ENCODE measurements around the gene USP48.
"Not testable (repeated sequence)": the region's sequence is repeated elsewhere in the genome, so short reads cannot be mapped to it uniquely, and the experiment has no call there.

USP48 gene

GRCh38 chr1:21648352-21648730 is 134.6 kb downstream of the USP48 start:
- DNase-seq: no peak

- no peak for DNase-seq
These were observed 135.3 kb downstream of the USP48 start for GRCh38 chr1:21647431-21648351.

GRCh38 chr1:21645550-21645949 is 137.4 kb downstream of the USP48 start:
- DNase-seq: no peak

- DNase-seq: no peak
These were observed 138.0 kb downstream of the USP48 start for GRCh38 chr1:21644906-21645305.

GRCh38 chr1:21644348-21644747 is 138.6 kb downstream of the USP48 start:
- DNase-seq: no peak

- no peak for DNase-seq
These were observed 139.3 kb downstream of the USP48 start for GRCh38 chr1:21643624-21644023.

- DNase-seq: no peak
These were observed 140.8 kb downstream of the USP48 start for GRCh38 chr1:21641967-21642739.

GRCh38 chr1:21641537-21641936 is 141.4 kb downstream of the USP48 start:
- no peak for DNase-seq

- DNase-seq: no peak
These were observed 141.9 kb downstream of the USP48 start for GRCh38 chr1:21641076-21641475.

- no peak for DNase-seq
These were observed 142.3 kb downstream of the USP48 start for GRCh38 chr1:21640653-21641052.

- no peak for DNase-seq
These were observed 143.3 kb downstream of the USP48 start for GRCh38 chr1:21639594-21640041.

GRCh38 chr1:21638531-21639341 is 144.2 kb downstream of the USP48 start:
- DNase-seq: no peak

GRCh38 chr1:21637514-21637913 is 145.4 kb downstream of the USP48 start:
- DNase-seq: no peak

GRCh38 chr1:21636029-21636428 is 146.9 kb downstream of the USP48 start:
- DNase-seq: no peak

GRCh38 chr1:21634806-21635535 is 148.0 kb downstream of the USP48 start:
- DNase-seq: no peak

- no peak for DNase-seq
These were observed 148.8 kb downstream of the USP48 start for GRCh38 chr1:21633992-21634805.

- DNase-seq: no peak
These were observed 149.7 kb downstream of the USP48 start for GRCh38 chr1:21633141-21633755.

- no peak for DNase-seq
These were observed 150.7 kb downstream of the USP48 start for GRCh38 chr1:21631944-21632887.

GRCh38 chr1:21631590-21631943 is 151.4 kb downstream of the USP48 start:
- DNase-seq: not testable (repeated sequence)

Measured in amniotic stem cell (primary cell).